Activated naive CD8-positive, alpha-beta T cell treated with anti-CD3 and anti-CD28 coated beads, Interleukin-2, amount 50 U/mL, for 24 hours (primary cell): ENCODE data around the gene CRYBB1.
A peak's percentile ranks its signal among the peaks of the same experiment; 100 is the strongest.

Experiments
- ATAC-seq: fragments of 150-1000 bp; cut with Tn5 transposase; one replicate; pipeline ENCODE4 v1.10.0; 2021
- DNase-seq: peaks from one replicate; pipeline ENCODE4 v3.0.0; 2021
- H3K27ac Mint-ChIP-seq: one replicate; pipeline ENCODE4 v1.8.0; 2021; ENCODE audit warnings: mild to moderate bottlenecking, mixed read lengths
- H3K27me3 Mint-ChIP-seq: one replicate; pipeline ENCODE4 v1.8.0; 2021; ENCODE audit warnings: mixed read lengths
- H3K36me3 Mint-ChIP-seq: one replicate; pipeline ENCODE4 v1.8.0; 2021; ENCODE audit warnings: low read depth, mixed read lengths
- H3K4me1 Mint-ChIP-seq: one replicate; pipeline ENCODE4 v1.8.0; 2021; ENCODE audit warnings: mixed read lengths
- H3K4me3 Mint-ChIP-seq: one replicate; pipeline ENCODE4 v1.8.0; 2021; ENCODE audit warnings: mild to moderate bottlenecking, moderate library complexity, mixed read lengths
- H3K9me3 Mint-ChIP-seq: one replicate; pipeline ENCODE4 v1.8.0; 2021; ENCODE audit warnings: mixed read lengths

CRYBB1 gene

DNA sequence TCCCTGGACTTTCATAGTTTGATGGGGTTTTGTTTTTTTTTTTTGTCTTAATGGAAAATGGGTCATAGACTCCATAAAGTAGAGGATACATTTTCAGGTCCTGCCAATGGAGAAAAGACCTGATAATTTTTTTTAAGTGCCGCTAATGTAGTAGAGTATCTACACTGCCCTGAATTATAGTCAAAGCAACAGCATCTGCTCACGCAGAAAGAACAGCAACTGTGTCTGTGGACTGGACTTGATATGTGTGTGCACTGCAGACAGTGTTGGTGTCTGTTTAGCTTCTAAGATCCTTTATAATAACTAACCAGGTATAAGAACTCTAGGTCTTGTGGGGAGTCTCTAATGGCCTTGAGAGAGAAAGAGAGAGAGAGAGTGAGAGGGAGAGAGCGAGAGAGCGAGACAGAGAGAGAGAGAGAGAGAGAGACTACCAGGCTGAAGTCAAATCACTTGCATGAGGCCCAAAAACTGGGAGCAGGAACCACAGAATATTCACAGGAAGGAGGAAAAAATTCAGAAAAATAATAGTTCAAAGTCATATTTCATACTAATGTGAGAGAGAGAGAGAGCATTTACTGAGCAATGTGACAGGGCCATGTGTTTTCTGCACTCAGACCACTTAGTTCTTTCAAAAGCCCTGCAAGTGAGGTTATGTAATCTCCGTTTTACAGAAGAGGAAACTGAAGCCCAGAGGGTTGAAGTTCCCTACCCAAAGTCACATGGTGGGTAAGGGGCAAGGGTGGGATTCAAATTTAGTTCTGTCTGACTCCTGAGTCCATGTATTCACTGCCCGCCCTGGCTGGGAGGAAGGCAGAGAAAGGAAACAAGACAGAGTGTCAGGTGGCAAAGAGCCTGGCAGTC lies 30.9 kb upstream of the CRYBB1 start:
- Mint-ChIP-seq H3K27ac (no peak overlapping the region), H3K27me3 (no peaks in the 10 kb centered on the region), H3K4me1 (peaks cover 64% of the 10 kb centered on the region), H3K9me3 (no peaks in the 10 kb centered on the region), H3K4me3 (peak overlapping the region; percentile 3), H3K36me3 (no peaks in the 10 kb centered on the region)
- DNase-seq (no peak), ATAC-seq (no peak)

DNA sequence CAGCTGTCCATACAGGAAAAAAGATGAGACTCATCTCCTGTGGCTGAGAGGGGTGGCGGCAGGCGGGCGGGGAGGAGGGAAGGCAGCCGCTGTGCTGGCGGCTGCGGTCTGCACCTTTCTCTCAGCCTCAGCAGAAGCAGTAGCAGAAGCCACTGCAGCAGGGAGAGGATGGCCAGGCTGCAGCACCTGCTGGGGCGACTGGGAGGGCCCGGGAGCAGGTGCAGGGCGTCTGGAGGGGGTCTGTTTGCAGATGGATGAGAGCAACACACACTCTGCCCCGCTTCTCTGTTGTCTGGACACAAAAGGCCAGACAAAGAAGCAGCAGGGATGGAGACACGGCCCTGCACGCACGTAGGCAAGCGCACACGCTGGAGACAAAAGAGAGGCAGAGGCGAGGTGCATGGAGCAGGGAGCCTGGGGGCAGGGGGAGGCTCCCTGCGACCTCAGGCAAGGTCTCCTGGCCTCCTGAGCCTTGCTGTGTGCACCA lies 30.2 kb upstream of the CRYBB1 start:
- Mint-ChIP-seq H3K27me3 (no peaks in the 10 kb centered on the region), H3K9me3 (no peaks in the 10 kb centered on the region), H3K4me1 (peaks cover 71% of the 10 kb centered on the region), H3K27ac (no peak overlapping the region), H3K4me3 (no peak overlapping the region), H3K36me3 (no peaks in the 10 kb centered on the region)
- DNase-seq, result peak; percentile 41
- ATAC-seq, result peak; percentile 45

DNA sequence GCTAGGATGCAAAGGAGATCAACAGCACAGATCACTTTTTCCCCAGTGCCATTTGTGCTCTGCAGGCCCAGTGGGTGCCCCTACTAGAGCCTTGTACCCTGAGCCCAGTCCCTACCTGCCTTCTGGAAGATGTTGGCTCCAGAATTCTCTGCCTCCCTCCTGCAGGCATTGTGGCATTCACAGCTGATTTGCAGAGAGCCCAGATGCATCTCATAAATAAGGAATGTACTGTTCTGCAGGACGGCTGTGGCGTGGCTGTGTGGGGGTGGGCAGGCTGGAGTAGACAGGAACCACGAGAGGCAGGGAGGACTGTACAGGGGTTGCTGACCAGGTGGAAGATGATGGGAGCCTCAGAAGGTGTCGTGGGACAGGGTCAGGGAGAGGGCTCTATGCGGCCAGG lies 28.3 kb upstream of the CRYBB1 start:
- Mint-ChIP-seq H3K4me1 (peaks cover 86% of the 10 kb centered on the region), H3K27ac (no peak overlapping the region), H3K9me3 (no peaks in the 10 kb centered on the region), H3K4me3 (no peak overlapping the region), H3K27me3 (no peaks in the 10 kb centered on the region), H3K36me3 (no peaks in the 10 kb centered on the region)
- ATAC-seq (no peak), DNase-seq (no peak)

GRCh38 chr22:26643418-26644100 lies 25.7 kb upstream of the CRYBB1 start:
- no peaks in the 10 kb centered on the region for H3K9me3 Mint-ChIP-seq
- peak overlapping the region; percentile 73 for H3K4me3 Mint-ChIP-seq
- no peak for DNase-seq
- no peaks in the 10 kb centered on the region for H3K27me3 Mint-ChIP-seq
- H3K27ac Mint-ChIP-seq, result peak overlapping the region; percentile 86
- no peaks in the 10 kb centered on the region for H3K36me3 Mint-ChIP-seq
- peaks cover 74% of the 10 kb centered on the region for H3K4me1 Mint-ChIP-seq
- no peak for ATAC-seq

DNA sequence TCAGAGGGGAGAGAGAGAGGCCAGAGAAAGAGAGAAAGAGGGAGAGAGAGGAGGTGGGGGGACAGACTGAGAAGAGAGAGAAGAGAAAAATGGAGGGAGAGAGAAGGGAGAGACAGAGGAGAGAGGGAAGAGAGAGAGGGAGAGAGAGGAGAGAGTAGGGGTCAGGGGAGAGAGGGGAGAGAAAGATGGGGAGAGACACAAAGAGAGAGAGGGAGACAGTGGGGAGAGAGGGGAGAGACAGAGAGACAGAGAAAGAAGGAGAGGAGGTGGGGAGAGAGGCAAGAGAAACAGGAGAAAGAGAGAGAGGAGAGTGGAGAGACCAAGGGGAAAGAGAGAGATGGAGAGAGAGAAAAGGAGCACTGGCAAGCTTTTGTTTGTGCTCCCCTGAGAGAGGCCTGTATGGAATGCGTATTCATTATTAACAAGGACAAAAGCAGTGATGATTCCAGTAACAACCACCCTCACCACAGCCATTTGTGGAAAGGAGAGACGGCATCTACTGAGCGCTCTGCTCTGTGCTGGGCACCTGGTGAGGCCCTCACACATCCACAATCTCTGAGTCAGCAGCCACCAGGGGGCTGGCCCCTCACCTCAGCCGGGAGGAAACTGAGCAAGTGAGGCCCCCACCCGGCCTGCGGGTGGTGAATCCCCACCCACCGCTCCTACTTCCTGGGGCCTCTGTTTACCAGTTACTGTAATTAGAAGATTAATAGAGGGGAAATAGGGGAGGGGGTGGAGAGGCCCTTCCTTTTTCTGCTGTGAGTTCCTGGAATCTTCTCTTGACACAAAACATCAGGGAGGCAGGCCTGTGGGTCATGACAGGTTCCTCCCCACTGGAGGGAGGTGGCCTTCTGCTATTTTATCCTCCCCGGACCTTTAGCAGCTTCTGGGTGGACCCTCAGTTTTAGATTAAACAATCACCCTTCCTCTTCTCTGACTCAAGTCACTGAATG lies 24.9 kb upstream of the CRYBB1 start:
- DNase-seq (peak; percentile 88), ATAC-seq (peak; percentile 98)
- Mint-ChIP-seq H3K36me3 (no peaks in the 10 kb centered on the region), H3K4me3 (peak overlapping the region; percentile 73), H3K4me1 (peaks cover 66% of the 10 kb centered on the region), H3K27me3 (no peaks in the 10 kb centered on the region), H3K9me3 (no peaks in the 10 kb centered on the region), H3K27ac (peak overlapping the region; percentile 86)

DNA sequence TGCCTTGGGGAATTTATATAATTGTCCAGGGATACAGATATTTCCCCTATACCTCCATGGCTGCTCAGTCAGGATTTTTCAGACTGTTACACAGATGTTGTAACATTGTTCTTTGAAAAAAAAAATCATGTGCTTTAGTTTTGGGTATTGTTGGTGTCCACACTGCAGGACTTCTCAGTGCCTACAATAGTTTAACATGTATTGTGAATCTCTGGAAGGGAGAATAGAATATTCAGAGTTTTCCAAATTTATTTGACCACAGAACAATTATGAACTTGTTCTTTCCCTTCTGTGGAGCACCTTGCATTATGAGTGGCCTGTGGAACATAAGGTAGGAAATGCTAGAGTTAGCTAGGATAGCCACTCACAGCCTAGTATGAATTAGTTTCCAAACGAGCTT lies 18.5 kb upstream of the CRYBB1 start:
- ATAC-seq (no peak), DNase-seq (no peak)
- Mint-ChIP-seq H3K9me3 (no peaks in the 10 kb centered on the region), H3K27ac (no peak overlapping the region), H3K4me1 (peaks cover 17% of the 10 kb centered on the region), H3K36me3 (no peaks in the 10 kb centered on the region), H3K27me3 (peaks cover 3% of the 10 kb centered on the region), H3K4me3 (no peak overlapping the region)

- H3K27ac Mint-ChIP-seq, result no peak overlapping the region
- no peak overlapping the region for H3K4me3 Mint-ChIP-seq
- H3K36me3 Mint-ChIP-seq, result no peaks in the 10 kb centered on the region
- H3K9me3 Mint-ChIP-seq, result no peaks in the 10 kb centered on the region
- H3K4me1 Mint-ChIP-seq, result peaks cover 12% of the 10 kb centered on the region
- H3K27me3 Mint-ChIP-seq, result peaks cover 3% of the 10 kb centered on the region
- no peak for ATAC-seq
- no peak for DNase-seq
Measured at GRCh38 chr22:26635117-26635516, 17.3 kb upstream of the CRYBB1 start.

- no peak overlapping the region for H3K4me3 Mint-ChIP-seq
- H3K27ac Mint-ChIP-seq, result no peak overlapping the region
- H3K36me3 Mint-ChIP-seq, result no peaks in the 10 kb centered on the region
- DNase-seq, result no peak
- H3K27me3 Mint-ChIP-seq, result peaks cover 3% of the 10 kb centered on the region
- H3K9me3 Mint-ChIP-seq, result no peaks in the 10 kb centered on the region
- ATAC-seq, result no peak
- H3K4me1 Mint-ChIP-seq, result peaks cover 8% of the 10 kb centered on the region
Measured at GRCh38 chr22:26634189-26634588, 16.4 kb upstream of the CRYBB1 start.

GRCh38 chr22:26632422-26633155 lies 14.8 kb upstream of the CRYBB1 start:
- Mint-ChIP-seq H3K9me3 (no peaks in the 10 kb centered on the region), H3K4me1 (peaks cover 10% of the 10 kb centered on the region), H3K4me3 (no peak overlapping the region), H3K27me3 (peaks cover 3% of the 10 kb centered on the region), H3K36me3 (no peaks in the 10 kb centered on the region), H3K27ac (peak overlapping the region; percentile 1)
- DNase-seq, result no peak
- no peak for ATAC-seq

DNA sequence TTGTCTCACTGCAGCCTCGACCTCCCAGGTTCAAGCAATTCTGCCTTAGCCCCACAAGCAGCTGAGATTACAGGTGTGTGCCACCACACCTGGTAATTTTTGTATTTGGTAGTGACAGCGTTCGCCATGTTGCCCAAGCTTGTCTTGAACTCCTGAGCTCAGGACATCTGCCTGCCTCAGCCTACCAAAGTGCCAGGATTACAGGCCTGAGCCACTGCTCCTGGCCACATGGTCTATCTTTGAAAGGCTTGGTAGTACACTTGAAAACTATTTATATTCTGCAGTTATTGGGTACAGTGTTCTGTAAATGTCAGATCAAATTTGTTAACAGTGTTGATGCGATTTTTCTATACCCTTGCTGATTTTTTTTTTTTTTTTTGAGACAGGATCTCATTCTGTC lies 13.5 kb upstream of the CRYBB1 start:
- Mint-ChIP-seq H3K9me3 (no peaks in the 10 kb centered on the region), H3K27ac (no peak overlapping the region), H3K4me3 (no peak overlapping the region), H3K27me3 (peaks cover 3% of the 10 kb centered on the region), H3K4me1 (peaks cover 13% of the 10 kb centered on the region), H3K36me3 (no peaks in the 10 kb centered on the region)
- ATAC-seq, result no peak
- no peak for DNase-seq

DNA sequence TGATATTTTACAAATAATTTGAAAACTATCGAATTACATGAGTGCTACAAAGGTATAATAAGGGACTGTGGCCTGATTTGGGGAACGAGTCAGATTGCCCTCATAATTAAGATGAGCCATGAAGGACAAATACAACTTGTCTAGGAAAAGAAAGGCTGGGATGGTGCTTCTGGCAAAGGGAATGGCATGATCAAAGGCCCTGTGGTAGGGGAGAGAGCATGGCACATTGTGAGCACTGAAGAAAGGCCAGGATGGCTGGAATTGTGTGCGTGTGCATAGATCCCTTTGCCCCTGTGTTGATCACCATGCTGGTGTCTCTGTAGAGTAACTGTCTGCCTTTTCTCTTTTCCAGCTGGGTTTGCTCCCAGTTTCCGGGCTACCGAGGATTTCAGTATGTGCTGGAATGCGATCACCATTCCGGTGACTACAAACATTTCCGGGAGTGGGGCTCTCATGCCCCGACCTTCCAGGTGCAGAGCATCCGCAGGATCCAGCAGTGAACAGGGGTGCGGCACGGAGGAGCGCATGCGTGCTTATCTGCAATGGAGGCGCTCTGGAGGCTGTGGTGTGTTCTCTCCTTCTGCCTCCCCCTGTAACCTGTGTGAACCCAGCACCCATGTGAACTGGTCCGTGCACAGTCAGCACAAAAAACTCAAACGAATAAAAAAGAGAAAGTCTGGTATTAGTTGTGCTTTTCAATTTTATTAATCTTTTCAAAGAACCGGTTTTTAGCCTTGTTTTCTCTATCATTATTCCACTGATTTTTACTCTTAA lies 12.3 kb upstream of the CRYBB1 start:
- DNase-seq (no peak), ATAC-seq (no peak)
- Mint-ChIP-seq H3K27ac (no peak overlapping the region), H3K9me3 (no peaks in the 10 kb centered on the region), H3K4me1 (peaks cover 13% of the 10 kb centered on the region), H3K36me3 (no peaks in the 10 kb centered on the region), H3K4me3 (no peak overlapping the region), H3K27me3 (peaks cover 3% of the 10 kb centered on the region)

DNA sequence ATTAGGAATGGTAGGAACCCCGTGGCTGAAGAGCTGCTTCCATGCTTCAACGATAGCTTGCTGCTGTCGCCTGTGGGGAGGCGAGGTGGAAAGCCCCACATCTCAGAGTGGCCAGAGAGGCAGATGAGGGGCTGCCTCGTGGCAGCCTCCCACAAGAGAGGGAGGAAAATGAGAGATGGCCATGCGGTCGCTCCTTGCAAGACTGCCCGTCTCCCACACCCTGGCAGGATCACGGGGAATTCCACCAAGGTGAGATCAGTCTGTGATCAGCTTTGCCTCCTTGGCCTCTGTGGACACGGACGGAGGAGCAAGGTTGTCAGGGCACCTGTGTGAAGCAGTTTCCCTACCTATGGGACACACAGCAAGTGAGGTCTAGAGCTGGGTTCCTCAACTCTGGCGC lies 7.0 kb upstream of the CRYBB1 start:
- Mint-ChIP-seq H3K4me3 (no peak overlapping the region), H3K4me1 (peaks cover 5% of the 10 kb centered on the region), H3K36me3 (no peaks in the 10 kb centered on the region), H3K9me3 (no peaks in the 10 kb centered on the region), H3K27me3 (no peaks in the 10 kb centered on the region), H3K27ac (no peak overlapping the region)
- no peak for DNase-seq
- ATAC-seq, result no peak

GRCh38 chr22:26623984-26624383 lies 6.2 kb upstream of the CRYBB1 start:
- no peak for ATAC-seq
- Mint-ChIP-seq H3K4me1 (peaks cover 5% of the 10 kb centered on the region), H3K36me3 (no peaks in the 10 kb centered on the region), H3K27me3 (no peaks in the 10 kb centered on the region), H3K9me3 (no peaks in the 10 kb centered on the region), H3K4me3 (no peak overlapping the region), H3K27ac (no peak overlapping the region)
- DNase-seq, result no peak
